Liver (tissue), 9 donors: Measurements from ENCODE around the gene AAGAB. TPM values are rescaled to one million over a fixed set of nuclear protein-coding genes. Genes with fewer than 3 reads are reported as not detected.

Experiments used
- DNase-seq: peaks from one replicate; pipeline ENCODE4 v3.0.0-alpha.2; 2017; ENCODE audit warnings: low spot score
- H3K27ac ChIP-seq, 2 donors: one replicate each; pipeline ENCODE4 v1.7.0; 2013; ENCODE audit warnings: inconsistent platforms in 2 of 2, low read length in 2 of 2, control low read depth in 1 of 2, low read depth in 1 of 2, mild to moderate bottlenecking in 1 of 2
- H3K27me3 ChIP-seq, 4 donors: one replicate each; pipeline versions ENCODE4 v1.6.1 to v1.7.0; 2013; ENCODE audit warnings: low read length in 3 of 4, inconsistent platforms in 1 of 4, mild to moderate bottlenecking in 1 of 4, moderate library complexity in 1 of 4; ENCODE audit not compliant: control insufficient read depth in 4 of 4, insufficient read depth in 4 of 4
- H3K36me3 ChIP-seq, 4 donors: one replicate each; pipeline versions ENCODE4 v1.6.1 to v1.7.0; 2013; ENCODE audit warnings: low read length in 3 of 4, mild to moderate bottlenecking in 3 of 4, low read depth in 1 of 4, moderate library complexity in 1 of 4; ENCODE audit not compliant: control insufficient read depth in 4 of 4, insufficient read depth in 3 of 4
- H3K4me1 ChIP-seq, 4 donors: one replicate each; pipeline versions ENCODE4 v1.6.1 to v1.7.0; 2013; ENCODE audit warnings: low read length in 3 of 4, mild to moderate bottlenecking in 3 of 4, moderate library complexity in 1 of 4; ENCODE audit not compliant: control insufficient read depth in 4 of 4, insufficient read depth in 4 of 4
- H3K4me3 ChIP-seq, 3 donors: one replicate each; pipeline versions ENCODE4 v1.6.1 to v1.7.0; 2013; ENCODE audit warnings: low read length in 3 of 3, control low read depth in 1 of 3, low read depth in 1 of 3, mild to moderate bottlenecking in 1 of 3
- H3K9ac ChIP-seq, 2 donors: one replicate each; pipeline ENCODE4 v1.7.0; 2013; ENCODE audit warnings: low read length in 2 of 2, mild to moderate bottlenecking in 2 of 2, moderate library complexity in 2 of 2, control low read depth in 1 of 2, low read depth in 1 of 2
- H3K9me3 ChIP-seq, 4 donors: one replicate each; pipeline versions ENCODE4 v1.6.1 to v1.7.0; 2013; ENCODE audit warnings: low read length in 3 of 4; ENCODE audit not compliant: control insufficient read depth in 4 of 4
- CTCF ChIP-seq: fragments of 150-350 bp; IDR thresholded peaks from 2 replicates; pipeline ENCODE4 v1.5.1; 2017; ENCODE audit warnings: improper control_type of control experiment, low read depth, low read length; ENCODE audit not compliant: missing input control
- EGR1 ChIP-seq, 2 donors: IDR thresholded peaks; 2 replicates each; pipeline ENCODE4 v1.6.1; 2016 to 2018; ENCODE audit warnings: antibody characterized with exemption in 2 of 2, low read depth in 2 of 2
- FOXA2 ChIP-seq: IDR thresholded peaks from 2 replicates; pipeline ENCODE4 v1.6.1; 2016; ENCODE audit warnings: antibody characterized with exemption
- GABPA ChIP-seq, 2 donors: IDR thresholded peaks in 1 of 2; conservative IDR thresholded peaks in 1 of 2; 2 replicates each; pipeline ENCODE4 v1.6.1; 2016; ENCODE audit warnings: antibody characterized with exemption in 2 of 2, mild to moderate bottlenecking in 1 of 2, moderate library complexity in 1 of 2
- HNF4G ChIP-seq: IDR thresholded peaks from 2 replicates; pipeline ENCODE4 v1.6.1; 2016; ENCODE audit warnings: antibody characterized with exemption
- JUND ChIP-seq, 2 donors: IDR thresholded peaks; 2 replicates each; pipeline ENCODE4 v1.6.1; 2016; ENCODE audit warnings: antibody characterized with exemption in 2 of 2
- MAX ChIP-seq: IDR thresholded peaks from 2 replicates; pipeline ENCODE4 v1.6.1; 2016; ENCODE audit warnings: antibody characterized with exemption
- NR2F2 ChIP-seq: IDR thresholded peaks from 2 replicates; pipeline ENCODE4 v1.6.1; 2016; ENCODE audit warnings: antibody characterized with exemption
- RAD21 ChIP-seq, 2 donors: IDR thresholded peaks; 2 replicates each; pipeline ENCODE4 v1.6.1; 2016; ENCODE audit warnings: antibody characterized with exemption in 2 of 2, mild to moderate bottlenecking in 2 of 2
- RXRA ChIP-seq, 2 donors: IDR thresholded peaks; 2 replicates each; pipeline ENCODE4 v1.6.1; 2017 to 2018; ENCODE audit warnings: antibody characterized with exemption in 2 of 2, mild to moderate bottlenecking in 1 of 2
- SP1 ChIP-seq: IDR thresholded peaks from 2 replicates; pipeline ENCODE4 v1.6.1; 2018; ENCODE audit warnings: antibody characterized with exemption, mild to moderate bottlenecking
- TAF1 ChIP-seq: conservative IDR thresholded peaks from 2 replicates; pipeline ENCODE4 v1.6.1; 2016; ENCODE audit warnings: antibody characterized with exemption, mild to moderate bottlenecking
- YY1 ChIP-seq: IDR thresholded peaks from 2 replicates; pipeline ENCODE4 v1.6.1; 2016; ENCODE audit warnings: antibody characterized with exemption, mild to moderate bottlenecking
- WGBS: extraction: QIAGEN DNeasy Blood & Tissue Kit; methylation state at CpG from one replicate; pipeline ENCODE4 v1.1.7; 2013; 5-methylcytosine and 5-hydroxymethylcytosine counted together
- polyA plus RNA-seq, 2 donors: library from polyadenylated mRNA; stranded (reverse) in 1 of 2; unstranded in 1 of 2; fragments of 200-250 nt in 1 of 2; fragments of >200 nt in 1 of 2; fragmentation: Nextera tagmentation in 1 of 2; extraction: Ambion mirVana in 1 of 2; gene quantifications; one replicate each; pipeline versions ENCODE4 v1.2.1 to v1.2.3, GENCODE V29; 2013 to 2015
- total RNA-seq, 2 donors: library from RNA; depleted of rRNA; stranded (reverse); fragments of >200 nt; gene quantifications; one replicate each; pipeline ENCODE4 v1.2.3, GENCODE V29; 2014
- TF ChIP-seq, protein P1 (sequence below): IDR thresholded peaks from 2 replicates; pipeline ENCODE4 v1.6.1; 2016; ENCODE audit warnings: antibody characterized with exemption
- TF ChIP-seq, protein P2 (sequence below): IDR thresholded peaks from 2 replicates; pipeline ENCODE4 v1.6.1; 2016; ENCODE audit warnings: antibody characterized with exemption
- donor health status: healthy.
- donor health status: healthy.
- donor health status: healthy.
- donor health status: healthy.
- donor health status: healthy.

Gene AAGAB
- total and polyA plus RNA-seq, 4 donors = 3.6 to 22.3 (median 13.0) TPM

DNA sequence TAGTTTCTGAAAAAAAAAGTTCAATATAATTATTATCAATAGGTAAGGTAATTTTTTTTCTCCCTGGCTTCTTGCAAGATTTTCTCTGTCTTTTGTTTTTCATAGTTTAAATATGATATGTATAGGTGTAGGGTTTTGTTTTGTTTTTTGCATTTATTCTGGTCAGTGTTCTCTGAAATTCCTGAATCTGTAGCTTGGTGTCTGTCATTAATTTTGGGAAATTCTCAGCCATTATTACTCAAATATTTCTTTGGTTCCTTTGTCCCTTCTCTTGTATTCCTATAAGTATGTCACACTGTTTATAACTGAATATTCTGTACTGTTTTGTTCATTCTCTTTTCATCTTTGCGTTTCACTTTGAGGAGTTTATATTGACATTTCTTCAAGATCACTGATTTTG is 22.2 kb upstream of the AAGAB start:
- H3K27ac ChIP-seq = no peak overlapping the region
- no peaks in the 10 kb centered on the region for H3K9me3 ChIP-seq
- H3K27me3 ChIP-seq = no peaks in the 10 kb centered on the region
- H3K9ac ChIP-seq = no peak overlapping the region
- TF ChIP-seq NR2F2 = no peak
- no peaks in the 10 kb centered on the region for H3K4me1 ChIP-seq
- 93% methylated on average over 1 of the region's 1 CpG for WGBS
- no peak for DNase-seq
- H3K36me3 ChIP-seq = no peaks in the 10 kb centered on the region
- no peak overlapping the region for H3K4me3 ChIP-seq

DNA sequence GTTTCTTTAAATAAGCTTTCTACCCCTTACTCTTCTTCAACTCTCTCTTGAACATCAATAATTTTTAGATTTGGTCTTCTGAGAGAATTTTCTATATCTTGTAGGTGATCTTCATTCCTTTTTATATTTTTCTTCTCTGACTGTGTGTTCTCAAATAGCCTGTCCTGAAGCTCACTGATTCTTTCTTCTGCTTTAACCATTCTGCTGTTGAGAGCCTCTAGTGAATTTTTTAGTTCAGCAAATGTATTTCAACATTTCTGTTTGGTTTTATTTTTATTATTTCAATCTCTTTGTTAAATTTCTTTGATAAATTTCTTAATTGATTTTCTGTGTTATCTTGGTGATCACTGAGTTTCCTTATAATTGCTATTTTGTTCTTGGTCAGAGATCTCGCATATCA is 19.8 kb upstream of the AAGAB start:
- no peaks in the 10 kb centered on the region for H3K4me1 ChIP-seq
- H3K4me3 ChIP-seq = no peak overlapping the region
- 87% methylated on average over 1 of the region's 1 CpG for WGBS
- TF ChIP-seq YY1 = no peak
- H3K36me3 ChIP-seq = no peaks in the 10 kb centered on the region
- H3K27ac ChIP-seq = no peak overlapping the region
- H3K27me3 ChIP-seq = no peaks in the 10 kb centered on the region
- H3K9ac ChIP-seq = no peak overlapping the region
- DNase-seq = no peak
- H3K9me3 ChIP-seq = no peaks in the 10 kb centered on the region

- Histone ChIP-seq H3K27ac (no peak overlapping the region), H3K36me3 (no peaks in the 10 kb centered on the region), H3K27me3 (no peaks in the 10 kb centered on the region), H3K4me1 (no peaks in the 10 kb centered on the region), H3K4me3 (no peak overlapping the region), H3K9ac (no peak overlapping the region), H3K9me3 (no peaks in the 10 kb centered on the region)
- TF ChIP-seq GABPA (IDR thresholded peaks at IDR 0.05 in 1 of 2, conservative IDR thresholded peaks at IDR 0.05 in 1 of 2) (no peak), NR2F2 (no peak), RXRA (IDR thresholded peaks at IDR 0.05) (no peak), RAD21 (IDR thresholded peaks at IDR 0.05) (no peak), HNF4G (no peak), FOXA2 (no peak), YY1 (no peak), CTCF (no peak), TAF1 (no peak), JUND (IDR thresholded peaks at IDR 0.05) (no peak), MAX (no peak), SP1 (no peak), EGR1 (IDR thresholded peaks at IDR 0.05; ENCODE audit: low read depth in 2 of 2) (no peak)
- TF ChIP-seq, protein P1, sequence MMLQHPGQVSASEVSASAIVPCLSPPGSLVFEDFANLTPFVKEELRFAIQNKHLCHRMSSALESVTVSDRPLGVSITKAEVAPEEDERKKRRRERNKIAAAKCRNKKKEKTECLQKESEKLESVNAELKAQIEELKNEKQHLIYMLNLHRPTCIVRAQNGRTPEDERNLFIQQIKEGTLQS = no peak
- TF ChIP-seq, protein P2, sequence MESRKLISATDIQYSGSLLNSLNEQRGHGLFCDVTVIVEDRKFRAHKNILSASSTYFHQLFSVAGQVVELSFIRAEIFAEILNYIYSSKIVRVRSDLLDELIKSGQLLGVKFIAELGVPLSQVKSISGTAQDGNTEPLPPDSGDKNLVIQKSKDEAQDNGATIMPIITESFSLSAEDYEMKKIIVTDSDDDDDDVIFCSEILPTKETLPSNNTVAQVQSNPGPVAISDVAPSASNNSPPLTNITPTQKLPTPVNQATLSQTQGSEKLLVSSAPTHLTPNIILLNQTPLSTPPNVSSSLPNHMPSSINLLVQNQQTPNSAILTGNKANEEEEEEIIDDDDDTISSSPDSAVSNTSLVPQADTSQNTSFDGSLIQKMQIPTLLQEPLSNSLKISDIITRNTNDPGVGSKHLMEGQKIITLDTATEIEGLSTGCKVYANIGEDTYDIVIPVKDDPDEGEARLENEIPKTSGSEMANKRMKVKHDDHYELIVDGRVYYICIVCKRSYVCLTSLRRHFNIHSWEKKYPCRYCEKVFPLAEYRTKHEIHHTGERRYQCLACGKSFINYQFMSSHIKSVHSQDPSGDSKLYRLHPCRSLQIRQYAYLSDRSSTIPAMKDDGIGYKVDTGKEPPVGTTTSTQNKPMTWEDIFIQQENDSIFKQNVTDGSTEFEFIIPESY = no peak
- no peak for DNase-seq
- 76% methylated on average over 9 of the region's 9 CpGs for WGBS
Observed at GRCh38 chr15:67267951-67268941, 13.8 kb upstream of the AAGAB start.
